HepG2 (cell line): ENCODE results near the gene GNA14. TPM values are rescaled to one million over a fixed set of nuclear protein-coding genes. Genes with fewer than 3 reads are reported as not detected.

Source experiments
- ATAC-seq: fragments of 200-7000 bp; cut with Tn5 transposase; 3 replicates; pipeline ENCODE4 v1.9.1; 2020; ENCODE audit warnings: mild to moderate bottlenecking, moderate library complexity
- BruUV-seq: library from RNA; stranded (reverse); fragments of 400-500 nt; replicated peaks from 2 replicates; lab custom pipeline; 2021; lab: Mats Ljungman, UMichigan
- CTCF ChIA-PET: fragments of 300-600 bp; formaldehyde crosslinking; extraction: SDS; loops from one replicate; lab custom pipeline; 2021; ENCODE audit warnings: low total read pairs, inconsistent platforms, low intra/inter-chr PET ratio; lab: Yijun Ruan, JAX
- POLR2A ChIA-PET: fragments of 350-600 bp; sonication (Branson Sonifier 250); formaldehyde crosslinking; loops from one replicate; lab custom pipeline; 2020; ENCODE audit warnings: antibody characterized with exemption, inconsistent platforms; lab: Yijun Ruan, JAX
- DNase-seq: peaks from one replicate; pipeline ENCODE4 v3.0.0-alpha.2; 2015; ENCODE audit warnings: low spot score
- FAIRE-seq: peaks from 3 replicates; lab custom pipeline; 2011; peaks lifted over from hg19 to GRCh38; lab: Jason Lieb, UNC
- H2AFZ ChIP-seq: one replicate; pipeline ENCODE4 v1.6.1; 2011; ENCODE audit warnings: low read length, inconsistent platforms
- H3K27ac ChIP-seq: fragments of 300-600 bp; 3 replicates; pipeline ENCODE4 v1.8.0; 2011; ENCODE audit warnings: mixed run types, mild to moderate bottlenecking, mixed read lengths, low read length, inconsistent platforms; ENCODE audit not compliant: insufficient read depth; ENCODE audit errors: extremely low read length
- H3K27me3 ChIP-seq, 2 experiments: fragments of 200-600 bp in 1 of 2; 2 replicates in 1 of 2; 3 replicates in 1 of 2; pipeline versions ENCODE4 v1.6.0 to v1.8.0; 2011; ENCODE audit warnings: low read length in 2 of 2, mild to moderate bottlenecking in 2 of 2, moderate library complexity in 2 of 2, inconsistent platforms in 1 of 2; ENCODE audit not compliant: insufficient read depth in 2 of 2, control insufficient read depth in 1 of 2
- H3K36me3 ChIP-seq, 2 experiments: fragments of 200-600 bp in 1 of 2; replicated peaks in 1 of 2; 2 replicates in 1 of 2; 3 replicates in 1 of 2; pipeline versions ENCODE4 v1.5.1 to v1.8.0; 2011; ENCODE audit warnings: low read length in 2 of 2, inconsistent platforms in 1 of 2; ENCODE audit not compliant: insufficient read depth in 2 of 2, control insufficient read depth in 1 of 2
- H3K4me1 ChIP-seq: 2 replicates; pipeline ENCODE4 v1.5.1; 2012; ENCODE audit warnings: low read length, inconsistent platforms; ENCODE audit not compliant: insufficient read depth
- H3K4me2 ChIP-seq: 2 replicates; pipeline ENCODE4 v1.6.0; 2011; ENCODE audit warnings: low read depth, low read length, inconsistent platforms
- H3K4me3 ChIP-seq, 3 experiments: fragments of 200-600 bp in 1 of 3; sonication (generic), shearing (Covaris generic) in 1 of 3; replicated peaks in 1 of 3; 2 replicates each; pipeline ENCODE4 v1.5.1; 2011 to 2016; ENCODE audit warnings: low read length in 3 of 3, inconsistent platforms in 2 of 3, low read depth in 2 of 3, mild to moderate bottlenecking in 2 of 3, control low read depth in 1 of 3, mixed read lengths in 1 of 3; ENCODE audit not compliant: insufficient read depth in 1 of 3
- H3K79me2 ChIP-seq: one replicate; pipeline ENCODE4 v1.6.1; 2011; ENCODE audit warnings: low read length, inconsistent platforms; ENCODE audit not compliant: insufficient read depth
- H3K9ac ChIP-seq: 2 replicates; pipeline ENCODE4 v1.6.0; 2011; ENCODE audit warnings: mild to moderate bottlenecking, low read depth, low read length, inconsistent platforms; ENCODE audit not compliant: insufficient read depth
- H3K9me3 ChIP-seq: 2 replicates; pipeline ENCODE4 v1.5.1; 2012; ENCODE audit warnings: mild to moderate bottlenecking, low read length
- H4K20me1 ChIP-seq: 2 replicates; pipeline ENCODE4 v1.6.0; 2011; ENCODE audit warnings: inconsistent platforms, mild to moderate bottlenecking, low read length, moderate library complexity; ENCODE audit not compliant: insufficient read depth
- CBX1 ChIP-seq: IDR thresholded peaks from one replicate; pipeline ENCODE4 v1.6.1; 2016; ENCODE audit warnings: antibody characterized with exemption, low read depth
- CHD2 ChIP-seq: IDR thresholded peaks from 2 replicates; pipeline ENCODE4 v1.6.1; 2011; ENCODE audit warnings: low read depth, low read length, improper control_type of control experiment
- EEA1 ChIP-seq: sonication (generic); formaldehyde crosslinking; IDR thresholded peaks from 2 replicates; pipeline ENCODE4 v1.5.1; 2020; ENCODE audit warnings: mild to moderate bottlenecking, missing genetic modification reagents, borderline replicate concordance
- FOXP1 ChIP-seq, 2 experiments: fragments of 450-650 bp in 1 of 2; IDR thresholded peaks; 2 replicates each; pipeline ENCODE4 v1.6.1; 2017 to 2018; ENCODE audit warnings: antibody characterized with exemption in 1 of 2
- IRF9 ChIP-seq: sonication (generic); formaldehyde crosslinking; IDR thresholded peaks from 2 replicates; pipeline ENCODE4 v1.8.0; 2022; ENCODE audit warnings: missing genetic modification reagents, mild to moderate bottlenecking, borderline replicate concordance
- MLX ChIP-seq: IDR thresholded peaks from 2 replicates; pipeline ENCODE4 v1.6.1; 2016
- NR2C2 ChIP-seq: sonication (generic); formaldehyde crosslinking; IDR thresholded peaks from 2 replicates; pipeline ENCODE4 v1.4.0; 2020; ENCODE audit warnings: missing genetic modification reagents, mild to moderate bottlenecking, moderate library complexity, borderline replicate concordance
- ZMYM4 ChIP-seq: sonication (generic); formaldehyde crosslinking; IDR thresholded peaks from 2 replicates; pipeline ENCODE4 v1.8.1; 2023; ENCODE audit warnings: mild to moderate bottlenecking, missing genetic modification reagents
- ZNF512B ChIP-seq: sonication (generic); formaldehyde crosslinking; IDR thresholded peaks from 2 replicates; pipeline ENCODE4 v1.5.1; 2020; ENCODE audit warnings: missing genetic modification reagents, mild to moderate bottlenecking, borderline replicate concordance
- ZNF652 ChIP-seq: IDR thresholded peaks from 2 replicates; pipeline ENCODE4 v1.6.1; 2016; ENCODE audit warnings: low read depth, borderline replicate concordance
- WGBS: methylation state at CpG from one replicate; pipeline ENCODE4 v1.1.6; 2017; ENCODE audit warnings: low lambda C conversion rate; 5-methylcytosine and 5-hydroxymethylcytosine counted together
- in situ Hi-C: cut with HindIII; loops from 2 replicates; pipeline ENCODE4 v1.10.0; 2017; ENCODE audit warnings: low pct_unique_long_range_greater_than_20kb; ENCODE audit not compliant: extremely low pct_ligation_motif_present
- intact Hi-C: fragments of 100-400 bp; cut with micrococcal nuclease; formaldehyde crosslinking; loops from one replicate; pipeline ENCODE4 v1.10.0; 2022; ENCODE audit not compliant: unreplicated experiment
- polyA plus RNA-seq, 8 experiments: library from polyadenylated mRNA; depleted of rRNA in 3 of 8; stranded (reverse) in 7 of 8; unstranded in 1 of 8; fragments of >200 nt; fragmentation: Illumina TruSeq in 4 of 8; extraction: Trizol in 4 of 8; gene quantifications; 2 replicates each; pipeline versions ENCODE4 v1.2.1 to v1.2.3, GENCODE V29; 2011 to 2016; ENCODE audit warnings: low read depth in 4 of 8, missing spikeins in 1 of 8, mixed read lengths in 1 of 8; ENCODE audit not compliant: insufficient read depth in 1 of 8
- total RNA-seq, 5 experiments: library from RNA; depleted of rRNA; stranded (reverse); fragments of >200 nt; fragmentation: Illumina TruSeq; extraction: Trizol; gene quantifications; 2 replicates each; pipeline ENCODE4 v1.2.3, GENCODE V29; 2016; ENCODE audit warnings: low read depth in 1 of 5
- TF ChIP-seq, protein P1 (sequence below): sonication (generic); formaldehyde crosslinking; IDR thresholded peaks from 2 replicates; pipeline ENCODE4 v1.8.1; 2023; ENCODE audit warnings: missing genetic modification reagents, mild to moderate bottlenecking, borderline replicate concordance
- TF ChIP-seq, protein P2 (sequence below): sonication (generic); formaldehyde crosslinking; IDR thresholded peaks from 2 replicates; pipeline ENCODE4 v1.4.0; 2020; ENCODE audit warnings: missing genetic modification reagents
- TF ChIP-seq, protein P3 (sequence below): sonication (generic); formaldehyde crosslinking; IDR thresholded peaks from 2 replicates; pipeline ENCODE4 v1.4.0; 2020; ENCODE audit warnings: mild to moderate bottlenecking, low read depth, missing genetic modification reagents

Gene GNA14
- total and polyA plus RNA-seq, 2 of the 13 experiments (the other 11 are each of a cell fraction or from before 2014, with no cell fraction given) = not detected

DNA sequence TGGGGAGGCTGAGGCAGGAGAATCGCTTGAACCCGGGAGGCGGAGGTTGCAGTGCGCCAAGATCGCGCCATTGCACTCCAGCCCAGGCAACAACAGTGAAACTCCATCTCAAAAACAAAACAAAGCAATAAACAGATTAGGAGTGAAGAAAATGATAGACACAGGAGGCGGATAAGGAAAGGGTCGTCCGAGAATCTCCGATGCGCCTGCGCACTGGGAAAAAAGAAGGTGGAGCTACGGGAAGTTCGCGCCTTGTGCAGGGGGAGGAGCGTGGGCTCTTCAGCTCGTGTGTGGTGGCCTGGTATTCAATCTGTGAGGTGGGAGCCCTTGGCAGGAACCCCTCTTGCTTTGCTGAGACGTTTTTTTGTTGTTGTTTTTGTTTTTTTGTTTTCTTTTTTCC lies 47.3 kb downstream of the GNA14 start (continued):
- TF ChIP-seq ZMYM4 = no peak
- TF ChIP-seq ZNF512B (CRISPR knock-in tag) = no peak

DNA sequence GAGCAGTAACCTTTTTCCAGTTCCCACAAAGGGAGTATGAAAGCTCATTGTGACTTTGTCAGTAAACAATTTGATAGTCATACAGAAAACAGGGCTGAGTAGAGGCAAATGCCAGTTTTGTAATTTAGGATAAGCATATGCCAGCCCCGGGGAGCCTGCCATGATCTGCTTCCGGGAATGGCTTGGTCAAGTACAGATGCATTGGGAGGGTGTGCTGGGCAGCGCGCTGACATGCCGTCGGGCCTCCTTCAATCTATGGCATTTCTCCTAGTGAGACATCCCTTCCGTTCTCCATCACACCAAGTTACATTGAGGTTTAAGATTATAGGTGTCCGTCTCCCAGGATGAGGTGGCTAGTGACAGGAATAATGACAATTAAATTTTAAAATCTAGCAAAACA lies 48.6 kb downstream of the GNA14 start:
- 64% methylated on average over 7 of the region's 8 CpGs for WGBS
- Histone ChIP-seq H3K4me2 (no peak overlapping the region), H3K27me3 (no peaks in the 10 kb centered on the region; a peak in 1 of 5 replicates), H3K36me3 (no peaks in the 10 kb centered on the region), H3K27ac (no peak overlapping the region), H4K20me1 (no peaks in the 10 kb centered on the region), H3K4me3 (no peak overlapping the region), H2AFZ (no peak overlapping the region), H3K79me2 (no peaks in the 10 kb centered on the region), H3K4me1 (no peaks in the 10 kb centered on the region), H3K9ac (no peak overlapping the region), H3K9me3 (no peaks in the 10 kb centered on the region)
- in situ Hi-C loops (no loop called here), intact Hi-C loops (no loop called here)
- no TSS peak for BruUV-seq
- DNase-seq = no peak
- ChIA-PET POLR2A (no interaction called here), CTCF (no interaction called here)
- no peak for ATAC-seq
- FAIRE-seq = no peak
- TF ChIP-seq, protein P1, sequence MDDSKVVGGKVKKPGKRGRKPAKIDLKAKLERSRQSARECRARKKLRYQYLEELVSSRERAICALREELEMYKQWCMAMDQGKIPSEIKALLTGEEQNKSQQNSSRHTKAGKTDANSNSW = no peak
- TF ChIP-seq NR2C2 (CRISPR knock-in tag) = no peak
- no peak for TF ChIP-seq FOXP1 (IDR thresholded peaks at IDR 0.05)
- no peak for TF ChIP-seq FOXP1 (CRISPR knock-in tag; IDR thresholded peaks at IDR 0.05)
- TF ChIP-seq CHD2 = no peak
- TF ChIP-seq, protein P2, sequence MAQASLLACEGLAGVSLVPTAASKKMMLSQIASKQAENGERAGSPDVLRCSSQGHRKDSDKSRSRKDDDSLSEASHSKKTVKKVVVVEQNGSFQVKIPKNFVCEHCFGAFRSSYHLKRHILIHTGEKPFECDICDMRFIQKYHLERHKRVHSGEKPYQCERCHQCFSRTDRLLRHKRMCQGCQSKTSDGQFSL = no peak
- no peak for TF ChIP-seq EEA1
- TF ChIP-seq ZNF652 (CRISPR knock-in tag) = no peak
- no peak for TF ChIP-seq CBX1
- no peak for TF ChIP-seq IRF9 (CRISPR knock-in tag)
- TF ChIP-seq, protein P3, sequence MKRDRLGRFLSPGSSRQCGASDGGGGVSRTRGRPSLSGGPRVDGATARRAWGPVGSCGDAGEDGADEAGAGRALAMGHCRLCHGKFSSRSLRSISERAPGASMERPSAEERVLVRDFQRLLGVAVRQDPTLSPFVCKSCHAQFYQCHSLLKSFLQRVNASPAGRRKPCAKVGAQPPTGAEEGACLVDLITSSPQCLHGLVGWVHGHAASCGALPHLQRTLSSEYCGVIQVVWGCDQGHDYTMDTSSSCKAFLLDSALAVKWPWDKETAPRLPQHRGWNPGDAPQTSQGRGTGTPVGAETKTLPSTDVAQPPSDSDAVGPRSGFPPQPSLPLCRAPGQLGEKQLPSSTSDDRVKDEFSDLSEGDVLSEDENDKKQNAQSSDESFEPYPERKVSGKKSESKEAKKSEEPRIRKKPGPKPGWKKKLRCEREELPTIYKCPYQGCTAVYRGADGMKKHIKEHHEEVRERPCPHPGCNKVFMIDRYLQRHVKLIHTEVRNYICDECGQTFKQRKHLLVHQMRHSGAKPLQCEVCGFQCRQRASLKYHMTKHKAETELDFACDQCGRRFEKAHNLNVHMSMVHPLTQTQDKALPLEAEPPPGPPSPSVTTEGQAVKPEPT (CRISPR knock-in tag) = no peak
- no peak for TF ChIP-seq MLX
